Stimulated activated effector memory CD8-positive, alpha-beta T cell treated with anti-CD3 and anti-CD28 coated beads, Interleukin-12 subunit alpha, Interleukin-12 subunit beta, amount 100 ng/mL, for 72 hours (primary cell): ENCODE results near the gene CCDC80.
"Not testable (repeated sequence)": the region's sequence is repeated elsewhere in the genome, so short reads cannot be mapped to it uniquely, and the experiment has no call there.

ENCODE experiments used
- ATAC-seq: fragments of 150-1000 bp; cut with Tn5 transposase; 2 replicates; pipeline ENCODE4 v1.10.0; 2021
- DNase-seq, 2 donors: peaks; one replicate each; pipeline ENCODE4 v3.0.0; 2021 to 2022; ENCODE audit warnings: low spot score in 2 of 2
- H3K27ac Mint-ChIP-seq: one replicate; pipeline ENCODE4 v1.8.0; 2022; ENCODE audit warnings: mild to moderate bottlenecking, mixed read lengths
- H3K36me3 Mint-ChIP-seq: one replicate; pipeline ENCODE4 v1.8.0; 2022; ENCODE audit warnings: mild to moderate bottlenecking, mixed read lengths
- H3K4me1 Mint-ChIP-seq: one replicate; pipeline ENCODE4 v1.8.0; 2022; ENCODE audit warnings: mixed read lengths
- H3K4me3 Mint-ChIP-seq: one replicate; pipeline ENCODE4 v1.8.0; 2022; ENCODE audit warnings: mild to moderate bottlenecking, mixed read lengths
- H3K9me3 Mint-ChIP-seq: one replicate; pipeline ENCODE4 v1.8.0; 2022; ENCODE audit warnings: mixed read lengths

The CCDC80 gene

DNA sequence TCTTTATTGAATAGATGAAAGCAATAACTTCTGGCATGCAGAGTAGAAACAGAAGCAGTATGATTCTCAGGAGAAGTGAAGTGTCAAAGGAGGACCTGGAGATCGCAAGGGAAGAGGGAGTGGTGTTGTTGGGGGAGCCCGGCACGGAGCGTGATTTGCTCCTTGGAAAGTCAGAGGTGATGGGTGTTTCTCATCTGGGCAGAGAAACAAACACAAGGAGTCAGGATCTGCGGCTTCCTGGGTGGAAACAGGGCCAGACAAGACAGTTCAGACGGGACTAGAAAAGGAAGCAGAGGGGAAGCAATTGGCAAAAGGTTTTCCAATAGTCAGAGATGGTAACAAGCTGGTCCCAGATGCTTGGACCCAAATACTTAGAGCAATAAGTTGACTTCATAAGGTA lies 34.4 kb upstream of the CCDC80 start:
- Mint-ChIP-seq H3K27ac (no peak overlapping the region), H3K4me1 (peaks cover 76% of the 10 kb centered on the region), H3K36me3 (no peaks in the 10 kb centered on the region), H3K4me3 (no peak overlapping the region), H3K9me3 (no peaks in the 10 kb centered on the region)
- DNase-seq (no peak), ATAC-seq (no peak)

- no peaks in the 10 kb centered on the region for H3K9me3 Mint-ChIP-seq
- peak overlapping the region; percentile 58 for H3K27ac Mint-ChIP-seq
- DNase-seq = peak in 1 of 2 donors; percentile 68
Observed at GRCh38 chr3:112672716-112673541, 32.0 kb upstream of the CCDC80 start.

GRCh38 chr3:112671930-112672715 lies 31.2 kb upstream of the CCDC80 start:
- H3K9me3 Mint-ChIP-seq = no peaks in the 10 kb centered on the region
- ATAC-seq (peak; percentile 69), DNase-seq (no peak)
- H3K4me1 Mint-ChIP-seq = peaks cover 79% of the 10 kb centered on the region
- H3K4me3 Mint-ChIP-seq = peak overlapping the region; percentile 26
- H3K36me3 Mint-ChIP-seq = no peaks in the 10 kb centered on the region
- peak overlapping the region; percentile 58 for H3K27ac Mint-ChIP-seq

More at GRCh38 chr3:112672716-112673541, 32.0 kb upstream of the CCDC80 start:
- peak; percentile 36 for ATAC-seq
- Mint-ChIP-seq H3K4me1 (peaks cover 79% of the 10 kb centered on the region), H3K36me3 (no peaks in the 10 kb centered on the region), H3K4me3 (peak overlapping the region; percentile 26)

DNA sequence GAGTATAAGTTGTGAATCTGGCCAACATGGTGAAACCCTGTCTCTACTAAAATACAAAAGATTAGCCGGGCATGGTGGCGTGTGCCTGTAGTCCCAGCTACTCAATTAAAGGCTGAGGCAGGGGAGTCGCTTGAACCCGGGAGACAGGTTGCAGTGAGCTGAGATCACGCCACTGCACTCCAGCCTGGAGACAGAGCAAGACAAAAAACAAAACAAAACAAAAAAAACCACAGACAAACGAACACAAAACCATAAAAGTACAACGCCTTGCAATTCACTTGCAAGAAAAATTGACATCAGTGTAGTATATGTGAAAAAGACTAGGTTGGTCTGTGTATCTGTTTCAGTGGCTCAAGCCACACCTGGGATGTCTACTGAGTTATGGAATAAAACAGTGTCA lies 29.9 kb upstream of the CCDC80 start:
- Mint-ChIP-seq H3K4me3 (peak overlapping the region; percentile 26), H3K4me1 (peaks cover 66% of the 10 kb centered on the region), H3K9me3 (no peaks in the 10 kb centered on the region), H3K36me3 (no peaks in the 10 kb centered on the region), H3K27ac (peak overlapping the region; percentile 58)
- ATAC-seq (no peak), DNase-seq (no peak)

- ATAC-seq = peak; percentile 83
Observed at GRCh38 chr3:112667599-112667998, 26.7 kb upstream of the CCDC80 start.

DNA sequence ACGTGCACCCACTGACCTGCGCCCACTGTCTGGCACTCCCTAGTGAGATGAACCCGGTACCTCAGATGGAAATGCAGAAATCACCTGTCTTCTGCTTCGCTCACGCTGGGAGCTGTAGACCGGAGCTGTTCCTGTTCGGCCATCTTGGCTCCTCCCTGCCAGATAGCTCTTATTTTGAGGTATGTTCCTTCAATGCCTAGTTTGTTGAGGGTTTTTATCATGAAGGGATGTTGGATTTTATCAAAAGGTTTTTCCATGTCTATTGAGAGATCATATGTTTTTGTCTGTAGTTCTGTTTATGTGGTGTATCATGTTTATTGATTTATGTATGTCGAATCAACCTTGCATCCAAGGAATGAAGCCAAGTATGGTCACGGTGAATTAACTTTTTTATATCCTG lies 24.1 kb upstream of the CCDC80 start:
- H3K4me1 Mint-ChIP-seq = peaks cover 12% of the 10 kb centered on the region
- not testable (repeated sequence) for ATAC-seq, H3K36me3 Mint-ChIP-seq, H3K4me3 Mint-ChIP-seq, DNase-seq, H3K27ac Mint-ChIP-seq, H3K9me3 Mint-ChIP-seq

More at GRCh38 chr3:112667599-112667998, 26.7 kb upstream of the CCDC80 start:
- Mint-ChIP-seq H3K27ac (peak overlapping the region; percentile 38), H3K4me3 (no peak overlapping the region), H3K36me3 (no peaks in the 10 kb centered on the region), H3K9me3 (no peaks in the 10 kb centered on the region), H3K4me1 (peaks cover 34% of the 10 kb centered on the region)
- no peak for DNase-seq

GRCh38 chr3:112656043-112656442 lies 15.1 kb upstream of the CCDC80 start:
- no peak for DNase-seq
- Mint-ChIP-seq H3K27ac (no peak overlapping the region), H3K36me3 (no peaks in the 10 kb centered on the region), H3K9me3 (no peaks in the 10 kb centered on the region), H3K4me1 (peaks cover 6% of the 10 kb centered on the region), H3K4me3 (no peak overlapping the region)
- peak; percentile 58 for ATAC-seq

GRCh38 chr3:112654979-112655378 lies 14.0 kb upstream of the CCDC80 start:
- no peaks in the 10 kb centered on the region for H3K36me3 Mint-ChIP-seq
- no peak for DNase-seq
- peaks cover 6% of the 10 kb centered on the region for H3K4me1 Mint-ChIP-seq
- H3K9me3 Mint-ChIP-seq = no peaks in the 10 kb centered on the region
- H3K4me3 Mint-ChIP-seq = no peak overlapping the region
- H3K27ac Mint-ChIP-seq = no peak overlapping the region
- no peak for ATAC-seq

- no peak for ATAC-seq
- Mint-ChIP-seq H3K36me3 (no peaks in the 10 kb centered on the region), H3K9me3 (no peaks in the 10 kb centered on the region), H3K4me3 (no peak overlapping the region), H3K4me1 (peaks cover 9% of the 10 kb centered on the region), H3K27ac (no peak overlapping the region)
- DNase-seq = no peak
Observed at GRCh38 chr3:112654492-112654891, 13.5 kb upstream of the CCDC80 start.

GRCh38 chr3:112653881-112654300 lies 12.9 kb upstream of the CCDC80 start:
- ATAC-seq (no peak), DNase-seq (no peak)
- Mint-ChIP-seq H3K27ac (no peak overlapping the region), H3K36me3 (no peaks in the 10 kb centered on the region), H3K9me3 (no peaks in the 10 kb centered on the region), H3K4me3 (no peak overlapping the region), H3K4me1 (peaks cover 14% of the 10 kb centered on the region)

GRCh38 chr3:112653209-112653871 lies 12.4 kb upstream of the CCDC80 start:
- Mint-ChIP-seq H3K36me3 (no peaks in the 10 kb centered on the region), H3K4me3 (no peak overlapping the region), H3K27ac (no peak overlapping the region), H3K9me3 (no peaks in the 10 kb centered on the region), H3K4me1 (peaks cover 19% of the 10 kb centered on the region)
- DNase-seq = no peak
- no peak for ATAC-seq

- Mint-ChIP-seq H3K4me3 (no peak overlapping the region), H3K36me3 (no peaks in the 10 kb centered on the region), H3K27ac (no peak overlapping the region), H3K4me1 (peaks cover 24% of the 10 kb centered on the region), H3K9me3 (no peaks in the 10 kb centered on the region)
- no peak for DNase-seq
- no peak for ATAC-seq
Observed at GRCh38 chr3:112651516-112651915, 10.6 kb upstream of the CCDC80 start.

- Mint-ChIP-seq H3K36me3 (no peaks in the 10 kb centered on the region), H3K9me3 (no peaks in the 10 kb centered on the region), H3K27ac (no peak overlapping the region), H3K4me3 (no peak overlapping the region), H3K4me1 (peaks cover 24% of the 10 kb centered on the region)
- ATAC-seq (no peak), DNase-seq (no peak)
Observed at GRCh38 chr3:112651071-112651470, 10.1 kb upstream of the CCDC80 start.

DNA sequence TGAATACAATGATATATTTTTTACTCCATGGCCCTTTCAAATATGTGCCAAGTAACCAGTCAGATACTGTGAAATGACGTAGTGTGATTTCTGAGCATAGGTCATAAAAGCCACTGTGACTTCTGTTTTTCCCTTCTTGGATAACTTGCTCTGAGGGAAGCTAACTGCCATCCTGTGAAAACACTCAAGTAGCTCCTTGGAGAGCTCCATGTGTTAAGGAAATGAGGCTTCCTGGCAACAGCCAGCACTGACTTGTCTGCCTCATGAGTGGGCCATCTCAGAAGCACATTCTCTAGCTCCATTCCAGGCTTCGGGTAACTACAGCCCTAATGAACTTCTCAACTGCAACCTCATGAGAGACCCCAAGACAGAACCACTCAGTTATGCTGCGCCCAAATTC lies 9.5 kb upstream of the CCDC80 start:
- no peak for DNase-seq
- H3K27ac Mint-ChIP-seq = no peak overlapping the region
- peaks cover 24% of the 10 kb centered on the region for H3K4me1 Mint-ChIP-seq

GRCh38 chr3:112649478-112649735 lies 8.5 kb upstream of the CCDC80 start:
- H3K4me1 Mint-ChIP-seq = peaks cover 22% of the 10 kb centered on the region
- H3K9me3 Mint-ChIP-seq = no peaks in the 10 kb centered on the region
- no peak for DNase-seq
- H3K4me3 Mint-ChIP-seq = no peak overlapping the region
- H3K36me3 Mint-ChIP-seq = no peaks in the 10 kb centered on the region
- H3K27ac Mint-ChIP-seq = no peak overlapping the region
- ATAC-seq = no peak

More for the DNA sequence above, 9.5 kb upstream of the CCDC80 start:
- Mint-ChIP-seq H3K9me3 (no peaks in the 10 kb centered on the region), H3K4me3 (no peak overlapping the region), H3K36me3 (no peaks in the 10 kb centered on the region)
- ATAC-seq = no peak
